Measurements from ENCODE around the gene TBX4. TPM values are rescaled to one million over a fixed set of nuclear protein-coding genes. Genes with fewer than 3 reads are reported as not detected.

TBX4 gene
- total and polyA plus RNA-seq, 2 donors from 2014 or later, result not detected

DNA sequence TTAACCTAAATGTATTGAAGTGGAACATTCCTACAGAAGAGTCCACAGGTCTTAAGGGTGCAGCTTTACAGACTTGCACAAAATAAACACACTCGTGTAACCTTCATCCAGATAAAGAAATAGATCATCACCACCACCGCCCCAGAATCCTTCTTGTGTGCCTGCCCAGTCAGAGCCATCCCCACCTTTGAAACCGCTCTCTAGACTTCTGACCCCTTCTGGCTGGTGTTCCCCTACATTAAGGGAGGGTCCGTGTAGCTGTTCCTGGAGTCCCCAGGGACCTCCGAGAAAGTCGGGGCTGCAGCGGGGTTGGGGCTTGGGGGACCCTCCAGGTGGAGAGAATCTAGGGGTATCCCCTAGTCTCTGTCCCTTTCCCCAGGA lies 9.4 kb downstream of the TBX4 start:
- Histone ChIP-seq H3K27ac (ENCODE audit: low read depth in 2 of 2, low read length in 2 of 2) (no peak overlapping the region), H3K4me3 (ENCODE audit: low read length in 3 of 3) (no peak overlapping the region), H3K27me3 (ENCODE audit: control insufficient read depth, insufficient read depth, low read length) (peaks cover 49% of the 10 kb centered on the region), H3K4me1 (ENCODE audit: control insufficient read depth in 2 of 3, insufficient read depth in 2 of 3, low read depth in 1 of 3, low read length in 3 of 3) (no peaks in the 10 kb centered on the region), H3K36me3 (ENCODE audit: control insufficient read depth in 2 of 3, insufficient read depth in 3 of 3, low read length in 3 of 3) (no peaks in the 10 kb centered on the region), H3K9ac (ENCODE audit: low read length in 3 of 3) (no peak overlapping the region), H3K9me3 (ENCODE audit: control insufficient read depth in 2 of 3, insufficient read depth in 1 of 3, low read length in 3 of 3) (peaks cover 0 to 2% (median 0%) of the 10 kb centered on the region in 3 donors)
- intact Hi-C loops (cut with DNase I), result no loop called here
- DNase-seq, result peak in 1 of 5 donors; percentile 33
- no peak for FAIRE-seq
- TF ChIP-seq, protein P1, sequence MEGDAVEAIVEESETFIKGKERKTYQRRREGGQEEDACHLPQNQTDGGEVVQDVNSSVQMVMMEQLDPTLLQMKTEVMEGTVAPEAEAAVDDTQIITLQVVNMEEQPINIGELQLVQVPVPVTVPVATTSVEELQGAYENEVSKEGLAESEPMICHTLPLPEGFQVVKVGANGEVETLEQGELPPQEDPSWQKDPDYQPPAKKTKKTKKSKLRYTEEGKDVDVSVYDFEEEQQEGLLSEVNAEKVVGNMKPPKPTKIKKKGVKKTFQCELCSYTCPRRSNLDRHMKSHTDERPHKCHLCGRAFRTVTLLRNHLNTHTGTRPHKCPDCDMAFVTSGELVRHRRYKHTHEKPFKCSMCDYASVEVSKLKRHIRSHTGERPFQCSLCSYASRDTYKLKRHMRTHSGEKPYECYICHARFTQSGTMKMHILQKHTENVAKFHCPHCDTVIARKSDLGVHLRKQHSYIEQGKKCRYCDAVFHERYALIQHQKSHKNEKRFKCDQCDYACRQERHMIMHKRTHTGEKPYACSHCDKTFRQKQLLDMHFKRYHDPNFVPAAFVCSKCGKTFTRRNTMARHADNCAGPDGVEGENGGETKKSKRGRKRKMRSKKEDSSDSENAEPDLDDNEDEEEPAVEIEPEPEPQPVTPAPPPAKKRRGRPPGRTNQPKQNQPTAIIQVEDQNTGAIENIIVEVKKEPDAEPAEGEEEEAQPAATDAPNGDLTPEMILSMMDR (IDR thresholded peaks at IDR 0.05; ENCODE audit: borderline replicate concordance, extremely low read depth, insufficient read depth), result no peak

DNA sequence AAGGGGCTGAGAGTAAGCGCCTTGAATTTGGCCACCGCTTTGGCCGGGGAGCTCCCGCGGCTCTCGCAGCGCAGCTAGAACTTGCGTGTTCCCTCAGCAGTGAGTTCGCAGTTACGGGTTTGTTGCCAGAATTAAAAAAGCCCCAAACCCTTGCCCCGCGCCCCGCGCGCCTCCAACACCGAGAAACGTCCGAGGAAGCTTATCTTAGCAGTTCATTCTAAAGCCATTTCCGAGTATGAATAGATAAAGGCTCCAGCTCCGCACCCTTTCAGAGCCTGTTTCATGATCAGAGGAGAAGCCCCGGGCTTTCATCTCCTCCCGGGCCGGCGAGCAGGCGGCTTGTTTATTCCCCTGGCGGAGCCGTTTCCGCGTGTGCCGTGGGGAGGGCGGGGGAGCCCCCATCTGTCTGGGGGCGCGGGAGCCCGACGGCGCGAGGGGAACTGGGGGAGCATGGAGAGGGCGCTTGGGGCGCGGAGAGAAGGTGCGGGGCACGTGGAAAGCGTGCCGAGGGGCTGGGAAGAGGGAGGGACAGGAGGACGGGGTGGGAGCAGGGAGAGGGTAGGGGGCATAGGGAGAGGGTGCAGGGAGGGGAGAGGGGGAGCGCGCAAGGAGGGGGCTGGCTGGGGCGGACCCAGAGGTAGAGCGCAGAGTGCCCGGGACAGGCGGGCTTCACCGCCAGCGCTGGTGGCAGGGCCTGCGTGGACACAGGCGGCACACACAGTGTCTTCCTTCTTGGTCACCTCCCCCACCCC lies 9.9 kb downstream of the TBX4 start:
- Histone ChIP-seq H3K9ac (ENCODE audit: low read length in 3 of 3) (no peak overlapping the region), H3K4me1 (ENCODE audit: control insufficient read depth in 2 of 3, insufficient read depth in 2 of 3, low read depth in 1 of 3, low read length in 3 of 3) (no peaks in the 10 kb centered on the region), H3K9me3 (ENCODE audit: control insufficient read depth in 2 of 3, insufficient read depth in 1 of 3, low read length in 3 of 3) (peaks cover 0 to 2% (median 0%) of the 10 kb centered on the region in 3 donors), H3K27me3 (ENCODE audit: control insufficient read depth, insufficient read depth, low read length) (peaks cover 46% of the 10 kb centered on the region), H3K4me3 (ENCODE audit: low read length in 3 of 3) (no peak overlapping the region), H3K27ac (ENCODE audit: low read depth in 2 of 2, low read length in 2 of 2) (no peak overlapping the region), H3K36me3 (ENCODE audit: control insufficient read depth in 2 of 3, insufficient read depth in 3 of 3, low read length in 3 of 3) (no peaks in the 10 kb centered on the region)
- DNase-seq, result peak in 3 of 5 donors; percentile 37 to 58 (median 44)
- TF ChIP-seq, protein P1 (IDR thresholded peaks at IDR 0.05; ENCODE audit: borderline replicate concordance, extremely low read depth, insufficient read depth), result no peak
- intact Hi-C loops (cut with DNase I), result no loop called here
- no peak for FAIRE-seq

DNA sequence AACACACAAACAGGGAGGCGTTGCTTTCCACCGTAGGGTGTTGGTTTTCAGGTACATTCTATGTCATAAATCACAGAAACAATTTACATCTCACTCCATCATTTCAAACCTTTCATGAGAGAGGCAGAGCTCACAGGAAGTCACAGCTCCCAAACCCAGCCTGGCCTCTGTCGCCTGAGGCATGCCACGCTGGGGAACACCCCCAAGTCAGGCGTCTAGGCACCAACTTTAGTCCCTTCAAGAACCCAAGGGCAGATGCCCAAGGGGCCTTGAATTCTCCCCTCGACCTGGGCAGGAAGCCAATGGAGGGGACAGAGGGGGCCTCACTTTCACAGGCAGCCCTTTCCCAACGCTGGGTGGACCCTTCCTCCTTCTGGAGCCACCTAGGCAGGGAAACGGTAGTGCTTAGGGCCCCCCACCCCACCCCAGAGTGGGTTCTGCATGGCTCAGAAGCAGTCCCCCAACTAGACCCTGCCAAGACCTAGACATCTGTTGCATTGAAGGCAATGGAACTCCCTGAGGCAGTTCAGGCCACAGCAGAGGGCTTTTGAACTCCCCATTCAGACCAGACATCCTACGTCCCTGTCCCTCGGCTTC lies 10.6 kb downstream of the TBX4 start:
- Histone ChIP-seq H3K9me3 (ENCODE audit: control insufficient read depth in 2 of 3, insufficient read depth in 1 of 3, low read length in 3 of 3) (peaks cover 0 to 2% (median 0%) of the 10 kb centered on the region in 3 donors), H3K27ac (ENCODE audit: low read depth in 2 of 2, low read length in 2 of 2) (no peak overlapping the region), H3K4me3 (ENCODE audit: low read length in 3 of 3) (no peak overlapping the region), H3K36me3 (ENCODE audit: control insufficient read depth in 2 of 3, insufficient read depth in 3 of 3, low read length in 3 of 3) (no peaks in the 10 kb centered on the region), H3K9ac (ENCODE audit: low read length in 3 of 3) (no peak overlapping the region), H3K27me3 (ENCODE audit: control insufficient read depth, insufficient read depth, low read length) (peaks cover 39% of the 10 kb centered on the region), H3K4me1 (ENCODE audit: control insufficient read depth in 2 of 3, insufficient read depth in 2 of 3, low read depth in 1 of 3, low read length in 3 of 3) (no peaks in the 10 kb centered on the region)
- DNase-seq (peak in 1 of 5 donors; percentile 53), FAIRE-seq (no peak)
- TF ChIP-seq, protein P1 (IDR thresholded peaks at IDR 0.05; ENCODE audit: borderline replicate concordance, extremely low read depth, insufficient read depth), result no peak
- intact Hi-C loops (cut with DNase I), result no loop called here
